T-cell (primary cell): ENCODE measurements around the gene SLC46A3. TPM values are rescaled to one million over a fixed set of nuclear protein-coding genes. Genes with fewer than 3 reads are reported as not detected.
A peak's percentile ranks its signal among the peaks of the same experiment; 100 is the strongest.

Experiments
- ATAC-seq, 4 experiments: fragments of 200-7000 bp in 3 of 4; fragments of 150-1000 bp in 1 of 4; cut with Tn5 transposase; replicated peaks in 1 of 4; 1 replicate in 3 of 4; 2 replicates in 1 of 4; pipeline ENCODE4 v1.10.0; 2021; ENCODE audit warnings: moderate library complexity in 3 of 4, mild to moderate bottlenecking in 2 of 4, moderate number of reproducible peaks in 1 of 4
- CTCF ChIA-PET, 2 donors: fragments of 300-600 bp; sonication (Branson Sonifier 250); formaldehyde crosslinking; loops; one replicate each; lab custom pipeline; 2022; ENCODE audit warnings: antibody characterized with exemption in 2 of 2; lab: Charles Lee
- POLR2A ChIA-PET, 2 donors: fragments of 300-600 bp; sonication (Branson Sonifier 250); formaldehyde crosslinking; loops; one replicate each; lab custom pipeline; 2022; ENCODE audit warnings: antibody characterized with exemption in 2 of 2; lab: Charles Lee
- DNase-seq, 35 experiments: peaks; one replicate each; pipeline versions ENCODE4 v3.0.0 to v3.0.0-alpha.2; 2013 to 2023
- H3K27ac ChIP-seq: one replicate; pipeline ENCODE4 v1.5.1; 2013; ENCODE audit warnings: low read length
- H3K27me3 ChIP-seq, 2 experiments: replicated peaks in 1 of 2; 1 replicate in 1 of 2; 2 replicates in 1 of 2; pipeline versions ENCODE4 v1.6.1 to v1.7.0; 2013; ENCODE audit warnings: low read length in 1 of 2, mixed read lengths in 1 of 2; ENCODE audit not compliant: control insufficient read depth in 2 of 2, insufficient read depth in 2 of 2; ENCODE audit errors: extremely low read depth in 1 of 2
- H3K36me3 ChIP-seq, 2 donors: 1 replicate in 1 of 2; 2 replicates in 1 of 2; pipeline versions ENCODE4 v1.6.1 to v1.7.0; 2013; ENCODE audit warnings: low read length in 1 of 2; ENCODE audit not compliant: control insufficient read depth in 2 of 2, insufficient read depth in 1 of 2; ENCODE audit errors: extremely low read depth in 1 of 2
- H3K4me1 ChIP-seq, 2 experiments: 1 replicate in 1 of 2; 2 replicates in 1 of 2; pipeline versions ENCODE4 v1.6.1 to v1.7.0; 2013; ENCODE audit warnings: low read length in 2 of 2, mixed read lengths in 1 of 2; ENCODE audit not compliant: insufficient read depth in 2 of 2, control insufficient read depth in 1 of 2; ENCODE audit errors: extremely low read depth in 1 of 2
- H3K4me3 ChIP-seq, 2 donors: 1 replicate in 1 of 2; 2 replicates in 1 of 2; pipeline versions ENCODE4 v1.5.1 to v1.7.0; 2013; ENCODE audit warnings: mild to moderate bottlenecking in 2 of 2, low read length in 1 of 2, moderate library complexity in 1 of 2; ENCODE audit not compliant: control insufficient read depth in 1 of 2; ENCODE audit errors: extremely low read depth in 1 of 2
- H3K9me3 ChIP-seq: 2 replicates; pipeline ENCODE4 v1.7.0; 2013
- H3K27ac Mint-ChIP-seq, 2 donors: one replicate each; pipeline ENCODE4 v1.8.0; 2020 to 2021; ENCODE audit warnings: mild to moderate bottlenecking in 2 of 2, mixed read lengths in 2 of 2
- H3K27me3 Mint-ChIP-seq, 2 donors: one replicate each; pipeline ENCODE4 v1.8.0; 2021 to 2022; ENCODE audit warnings: mixed read lengths in 2 of 2
- H3K36me3 Mint-ChIP-seq: one replicate; pipeline ENCODE4 v1.8.0; 2021; ENCODE audit warnings: mixed read lengths
- H3K4me1 Mint-ChIP-seq, 3 donors: one replicate each; pipeline ENCODE4 v1.8.0; 2020 to 2022; ENCODE audit warnings: mixed read lengths in 3 of 3, mild to moderate bottlenecking in 1 of 3
- H3K4me3 Mint-ChIP-seq, 3 donors: one replicate each; pipeline ENCODE4 v1.8.0; 2020 to 2022; ENCODE audit warnings: mild to moderate bottlenecking in 3 of 3, mixed read lengths in 3 of 3, moderate library complexity in 3 of 3
- H3K9me3 Mint-ChIP-seq, 3 donors: one replicate each; pipeline ENCODE4 v1.8.0; 2020 to 2022; ENCODE audit warnings: mixed read lengths in 3 of 3
- WGBS: methylation state at CpG from one replicate; pipeline ENCODE4 v1.1.5; 2013; ENCODE audit warnings: missing lambda C conversion rate; ENCODE audit not compliant: insufficient coverage; 5-methylcytosine and 5-hydroxymethylcytosine counted together
- total RNA-seq, 35 experiments: library from RNA in 6 of 35; stranded (reverse) in 6 of 35; fragments of 120-200 nt in 1 of 35; gene quantifications; one replicate each; pipeline versions ENCODE4 v1.2.1 to v1.2.4 and lab custom pipeline; 2013 to 2026

The SLC46A3 gene, protein sequence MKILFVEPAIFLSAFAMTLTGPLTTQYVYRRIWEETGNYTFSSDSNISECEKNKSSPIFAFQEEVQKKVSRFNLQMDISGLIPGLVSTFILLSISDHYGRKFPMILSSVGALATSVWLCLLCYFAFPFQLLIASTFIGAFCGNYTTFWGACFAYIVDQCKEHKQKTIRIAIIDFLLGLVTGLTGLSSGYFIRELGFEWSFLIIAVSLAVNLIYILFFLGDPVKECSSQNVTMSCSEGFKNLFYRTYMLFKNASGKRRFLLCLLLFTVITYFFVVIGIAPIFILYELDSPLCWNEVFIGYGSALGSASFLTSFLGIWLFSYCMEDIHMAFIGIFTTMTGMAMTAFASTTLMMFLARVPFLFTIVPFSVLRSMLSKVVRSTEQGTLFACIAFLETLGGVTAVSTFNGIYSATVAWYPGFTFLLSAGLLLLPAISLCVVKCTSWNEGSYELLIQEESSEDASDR
- total RNA-seq (10 to 100 TPM; 12.1 to 20.7 (median 18.2) TPM), total RNA-seq (lab: John Stamatoyannopoulos, UW) (3.5 to 47.6 (median 20.0) reads per million in 29 experiments)
- total RNA-seq (2013), result 23.5 TPM

DNA sequence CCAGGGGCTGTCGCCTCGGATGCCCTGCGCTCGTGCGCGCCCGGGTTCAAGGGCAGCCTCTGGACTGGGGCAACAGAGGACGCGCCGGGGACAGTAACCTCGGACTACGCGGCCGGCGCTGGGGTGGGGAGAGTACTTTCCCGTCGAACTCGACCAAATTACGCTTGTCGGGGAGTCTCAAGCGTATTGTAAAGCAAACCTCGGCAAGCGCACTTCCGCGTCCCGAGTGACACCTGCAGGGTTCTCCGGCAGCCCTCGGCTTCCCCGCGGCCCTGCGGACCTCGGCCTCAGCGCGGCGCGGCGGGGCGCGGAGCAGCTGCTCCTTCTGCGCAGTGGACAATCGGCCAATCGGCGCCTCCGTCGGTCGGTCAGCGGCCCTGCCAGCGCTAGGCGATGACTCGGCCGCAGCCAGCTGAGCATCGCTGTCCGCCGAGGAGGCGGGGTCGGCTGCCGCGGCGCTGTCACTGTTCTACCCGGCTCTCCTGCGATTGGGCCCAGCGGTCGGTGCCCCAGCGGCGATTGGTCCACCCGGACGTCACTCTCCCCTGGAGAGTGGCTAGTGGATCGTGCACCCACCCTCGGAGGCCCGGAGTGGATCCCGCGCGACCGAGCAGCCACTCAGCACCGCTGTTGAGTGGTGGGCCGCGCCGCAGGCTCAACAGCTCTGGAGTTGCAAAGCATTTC lies at the start of gene SLC46A3:
Gene SLC46A3 (minus strand): TSS at position 428 of the 684 bp plus-strand sequence. CDS start 972 bp downstream, outside the sequence.
- DNase-seq, result peak; percentile 92 to 99 (median 97)
- peak within 1 kb of the TSS; percentile 85 for H3K27ac ChIP-seq
- CTCF ChIA-PET, result interaction anchor here (0.5 to 1.4 kb wide), 4 partner anchors 26 to 727 kb away, joined by 3 to 5 read pairs (median 4); partner anchors contain the start of gene POMP (in 1 of the 2)
- H3K4me1 ChIP-seq, result peaks cover 8 to 18% of the 10 kb centered on the region in 2 experiments
- peak; percentile 98 to 99 (median 98) for ATAC-seq
- Mint-ChIP-seq H3K4me1 (peaks cover 39 to 43% (median 40%) of the 10 kb centered on the region in 3 donors), H3K4me3 (peak within 1 kb of the TSS; percentile 91 to 98 (median 97)), H3K27me3 (no peaks in the 10 kb centered on the region), H3K36me3 (peaks cover 4% of the 10 kb centered on the region), H3K27ac (peak within 1 kb of the TSS; percentile 85 to 98), H3K9me3 (no peaks in the 10 kb centered on the region)
- WGBS, result 0% methylated on average over 74 of the region's 78 CpGs
- H3K36me3 ChIP-seq, result peaks cover 0 to 5% of the 10 kb centered on the region in 2 donors
- H3K27me3 ChIP-seq, result no peaks in the 10 kb centered on the region
- peak within 1 kb of the TSS; percentile 94 to 95 for H3K4me3 ChIP-seq
- H3K9me3 ChIP-seq, result no peaks in the 10 kb centered on the region
- POLR2A ChIA-PET, result interaction anchor here in 1 of 2 donors (0.6 kb wide), 1 partner anchor 226 kb away, joined by 3 read pairs; no protein-coding TSS in a partner anchor

DNA sequence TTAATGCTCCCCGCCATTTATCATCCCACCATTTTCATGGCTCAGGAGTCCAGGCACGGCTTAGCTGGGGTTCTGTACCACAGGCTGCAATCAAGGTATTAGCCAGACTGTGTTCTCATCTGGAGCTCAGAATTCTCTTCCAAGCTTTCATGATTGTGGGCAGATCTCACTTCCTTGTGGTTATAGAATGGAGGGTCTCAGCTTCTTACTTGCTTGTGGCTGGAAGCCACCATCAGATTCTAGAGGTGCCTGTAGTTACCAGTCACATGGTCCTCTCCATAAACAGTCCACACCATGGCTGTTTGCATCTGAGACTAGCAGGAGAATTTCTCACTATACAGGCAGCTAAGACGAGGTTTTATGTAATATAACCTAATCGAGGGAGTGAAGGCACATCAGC lies 45.1 kb upstream of the SLC46A3 start:
- Histone ChIP-seq H3K36me3 (no peaks in the 10 kb centered on the region), H3K4me3 (no peak overlapping the region), H3K27me3 (peaks cover 0 to 4% of the 10 kb centered on the region in 2 experiments), H3K4me1 (no peaks in the 10 kb centered on the region), H3K27ac (no peak overlapping the region), H3K9me3 (peaks cover under 1% of the 10 kb centered on the region)
- WGBS, result no CpG with 5 or more reads among the region's 4 CpGs
- Mint-ChIP-seq H3K4me1 (no peaks in the 10 kb centered on the region), H3K9me3 (peaks cover 3 to 14% (median 10%) of the 10 kb centered on the region in 3 donors), H3K36me3 (peaks cover 2% of the 10 kb centered on the region), H3K27ac (no peak overlapping the region), H3K27me3 (peaks cover 5 to 11% of the 10 kb centered on the region in 2 donors), H3K4me3 (no peak overlapping the region)
- DNase-seq, result no peak
- CTCF ChIA-PET, result no interaction called here
- POLR2A ChIA-PET, result interaction anchor here in 1 of 2 donors (0.6 kb wide), 1 partner anchor 1487 kb away, joined by 4 read pairs; no protein-coding TSS in a partner anchor
- no peak for ATAC-seq

DNA sequence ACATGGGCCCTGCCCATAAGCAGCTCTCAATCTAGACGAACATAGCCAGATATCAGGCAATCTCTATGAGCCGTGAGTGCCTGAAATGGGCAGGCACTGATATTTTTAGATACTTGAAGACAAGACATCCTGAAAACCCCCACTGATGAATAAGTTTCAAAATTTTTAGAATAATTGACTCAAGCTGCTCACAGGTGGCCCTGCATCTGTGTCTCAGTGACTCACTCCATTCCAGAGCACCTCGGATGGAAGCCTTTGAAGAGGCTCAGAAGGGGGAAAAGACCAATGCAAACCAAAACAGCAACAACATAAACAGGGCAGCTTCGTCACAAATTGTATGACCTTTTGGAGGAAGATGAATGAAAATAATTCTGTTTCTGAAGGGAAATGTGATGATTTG lies 42.8 kb upstream of the SLC46A3 start:
- H3K27me3 ChIP-seq, result peaks cover 0 to 4% of the 10 kb centered on the region in 2 experiments
- H3K27ac Mint-ChIP-seq, result no peak overlapping the region
- POLR2A ChIA-PET, result no interaction called here

DNA sequence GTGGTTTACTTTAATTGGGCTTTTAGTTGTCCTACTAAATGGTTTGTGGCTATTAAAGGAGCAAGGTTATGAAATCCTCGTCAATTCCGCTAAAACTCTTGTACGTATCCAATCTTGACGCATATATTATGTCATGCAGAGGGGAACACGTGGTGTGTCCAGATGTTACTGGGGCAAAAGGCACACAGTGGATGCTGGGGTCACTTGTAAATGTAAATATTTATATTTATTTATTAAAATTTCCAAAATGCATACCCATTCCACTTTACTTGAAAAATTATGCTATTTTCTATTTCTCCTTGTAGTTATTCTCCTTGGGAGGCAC lies 36.7 kb upstream of the SLC46A3 start:
- ChIA-PET POLR2A (no interaction called here), CTCF (no interaction called here)
- WGBS, result no CpG with 5 or more reads among the region's 5 CpGs
- Mint-ChIP-seq H3K4me3 (peak overlapping the region in 1 of 3 donors; percentile 68), H3K27me3 (peaks cover 0 to 1% of the 10 kb centered on the region in 2 donors), H3K27ac (peak overlapping the region; percentile 93 to 97), H3K36me3 (peaks cover 4% of the 10 kb centered on the region), H3K4me1 (peaks cover 15 to 21% (median 21%) of the 10 kb centered on the region in 3 donors), H3K9me3 (peaks cover 5 to 12% (median 10%) of the 10 kb centered on the region in 3 donors)
- Histone ChIP-seq H3K4me1 (peaks cover 12 to 18% of the 10 kb centered on the region in 2 experiments), H3K27ac (no peak overlapping the region), H3K36me3 (no peaks in the 10 kb centered on the region), H3K9me3 (peaks cover 4% of the 10 kb centered on the region), H3K4me3 (peak overlapping the region in 1 of 2 donors; percentile 32), H3K27me3 (no peaks in the 10 kb centered on the region)
- no peak for DNase-seq
- ATAC-seq, result no peak

More for the DNA sequence above, 42.8 kb upstream of the SLC46A3 start:
- Histone ChIP-seq H3K4me1 (no peaks in the 10 kb centered on the region), H3K27ac (no peak overlapping the region), H3K9me3 (peaks cover 4% of the 10 kb centered on the region), H3K4me3 (no peak overlapping the region), H3K36me3 (no peaks in the 10 kb centered on the region)
- CTCF ChIA-PET, result no interaction called here
- H3K9me3 Mint-ChIP-seq, result peaks cover 5 to 12% (median 10%) of the 10 kb centered on the region in 3 donors
- peaks cover 4% of the 10 kb centered on the region for H3K36me3 Mint-ChIP-seq
- 86% methylated on average over 1 of the region's 4 CpGs for WGBS
- peaks cover 0 to 2% (median 0%) of the 10 kb centered on the region in 3 donors for H3K4me1 Mint-ChIP-seq
- ATAC-seq, result no peak
- H3K27me3 Mint-ChIP-seq, result peaks cover 5 to 11% of the 10 kb centered on the region in 2 donors
- DNase-seq, result no peak
- H3K4me3 Mint-ChIP-seq, result no peak overlapping the region

DNA sequence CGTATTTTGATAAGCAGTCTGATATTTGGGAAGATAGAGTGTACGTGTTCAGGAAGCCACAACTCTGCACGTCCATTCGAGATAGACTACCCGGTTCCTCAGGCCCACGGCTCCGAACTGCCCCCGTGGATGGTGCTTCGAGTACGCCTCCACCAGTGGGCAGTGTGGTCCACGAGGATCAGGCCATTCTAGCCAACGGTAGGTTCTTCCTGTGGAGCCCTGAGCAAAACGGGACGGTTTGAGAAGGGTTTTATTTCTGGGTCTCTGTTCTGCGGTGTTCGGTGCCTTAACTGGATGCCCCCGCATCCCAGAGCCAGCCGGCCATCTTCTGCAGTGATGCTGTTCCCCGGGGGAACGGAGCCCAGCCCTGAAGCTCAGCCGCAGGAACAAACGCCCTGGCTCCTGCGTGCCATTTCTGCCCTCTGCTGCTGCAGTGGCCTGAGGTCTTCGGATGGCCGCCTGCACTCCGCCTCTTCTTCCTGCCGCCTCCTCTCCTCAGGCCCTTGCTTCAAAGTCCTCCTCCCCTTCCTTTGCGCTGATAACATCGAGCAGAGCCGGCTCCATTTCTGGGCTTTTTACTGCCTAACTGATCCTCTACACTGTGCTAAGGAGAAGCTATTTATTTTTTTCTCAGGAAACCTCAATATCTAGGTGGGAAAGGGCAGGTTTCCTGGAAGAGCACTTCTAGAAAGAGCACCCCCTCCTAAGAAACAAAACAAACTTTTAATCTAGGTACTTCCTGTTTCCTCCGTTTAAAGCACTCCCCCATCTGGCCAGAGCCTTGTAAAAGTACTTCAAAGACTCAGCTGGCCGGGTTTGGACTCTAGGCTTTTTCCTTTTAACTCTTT lies 36.2 kb upstream of the SLC46A3 start:
- Histone ChIP-seq H3K27ac (no peak overlapping the region), H3K36me3 (no peaks in the 10 kb centered on the region), H3K27me3 (no peaks in the 10 kb centered on the region), H3K4me3 (peak overlapping the region; percentile 19 to 32), H3K4me1 (peaks cover 12 to 18% of the 10 kb centered on the region in 2 experiments), H3K9me3 (peaks cover 4% of the 10 kb centered on the region)
- peaks cover 15 to 21% (median 21%) of the 10 kb centered on the region in 3 donors for H3K4me1 Mint-ChIP-seq
- POLR2A ChIA-PET, result no interaction called here
- H3K27ac Mint-ChIP-seq, result peak overlapping the region; percentile 93 to 97
- H3K4me3 Mint-ChIP-seq, result peak overlapping the region; percentile 59 to 70 (median 68)
- DNase-seq, result peak in 1 of 35 experiments; percentile 4
- WGBS, result 81% methylated on average over 25 of the region's 32 CpGs
- H3K36me3 Mint-ChIP-seq, result peaks cover 4% of the 10 kb centered on the region
- CTCF ChIA-PET, result no interaction called here
- ATAC-seq, result peak in 2 of 4 experiments; percentile 56 to 60
- peaks cover 0 to 1% of the 10 kb centered on the region in 2 donors for H3K27me3 Mint-ChIP-seq
- peaks cover 5 to 12% (median 9%) of the 10 kb centered on the region in 3 donors for H3K9me3 Mint-ChIP-seq
